ENCODE data around the gene TNNI3K.

DNA sequence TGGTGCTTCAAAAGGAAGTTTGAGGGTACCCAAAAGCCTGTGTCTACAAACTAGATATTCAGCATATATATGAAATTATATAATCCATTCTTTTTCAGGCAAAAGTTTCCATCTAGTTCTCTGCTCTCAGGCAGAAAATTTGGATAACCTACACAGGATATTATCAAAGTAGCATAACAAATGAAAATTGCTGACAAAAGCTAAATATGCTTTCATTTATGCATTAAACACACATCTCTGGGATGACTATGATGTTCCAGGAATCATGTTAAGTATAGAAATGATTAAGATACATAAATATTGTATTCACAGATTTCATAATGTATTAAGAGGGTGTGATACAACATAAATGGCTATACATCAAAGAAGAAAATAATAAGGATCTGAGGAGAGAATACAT is 184.4 kb downstream of the TNNI3K start:
- TF ChIP-seq GATA2 (IDR thresholded peaks at IDR 0.05; ENCODE audit: low read depth, low read length), result no peak
- TF ChIP-seq GATA3 (IDR thresholded peaks at IDR 0.05; ENCODE audit: low read depth, low read length), result no peak

Measured in SH-SY5Y (cell line).